Activated T-helper 1 cell treated with anti-CD3 and anti-CD28 coated beads, Interleukin-12 subunit alpha, Interleukin-12 subunit beta, Interleukin-2, Interleukin-4 antibody, amounts not matched to agents 30 ng/mL and 10 ng/mL and 1 ng/mL, durations not matched to agents 14 hours and 24 hours and 36 hours (primary cell): ENCODE measurements around the gene C1orf122. TPM values are rescaled to one million over a fixed set of nuclear protein-coding genes. Genes with fewer than 3 reads are reported as not detected.
A peak's percentile ranks its signal among the peaks of the same experiment; 100 is the strongest.

Experiments used
- DNase-seq: peaks from one replicate; pipeline ENCODE4 v3.0.0; 2021; ENCODE audit warnings: low spot score
- H3K27ac Mint-ChIP-seq: one replicate; pipeline ENCODE4 v1.8.0; 2021; ENCODE audit warnings: mild to moderate bottlenecking, mixed read lengths
- H3K27me3 Mint-ChIP-seq: one replicate; pipeline ENCODE4 v1.8.0; 2022; ENCODE audit warnings: mild to moderate bottlenecking, moderate library complexity, mixed read lengths; ENCODE audit not compliant: insufficient read depth
- H3K36me3 Mint-ChIP-seq: one replicate; pipeline ENCODE4 v1.8.0; 2021; ENCODE audit warnings: low read depth, mixed read lengths
- H3K4me1 Mint-ChIP-seq: one replicate; pipeline ENCODE4 v1.8.0; 2021; ENCODE audit warnings: low read depth, mixed read lengths
- H3K4me3 Mint-ChIP-seq: one replicate; pipeline ENCODE4 v1.8.0; 2021; ENCODE audit warnings: mild to moderate bottlenecking, moderate library complexity, mixed read lengths
- H3K9me3 Mint-ChIP-seq: one replicate; pipeline ENCODE4 v1.8.0; 2021; ENCODE audit warnings: mixed read lengths
- intact Hi-C: fragments of 100-400 bp; cut with micrococcal nuclease; formaldehyde crosslinking; loops from one replicate; pipeline ENCODE4 v1.15.1; 2024
- total RNA-seq: library from RNA; stranded (reverse); gene quantifications from 2 replicates; pipeline ENCODE4 v1.2.3, GENCODE V29; 2022

Gene C1orf122
- total RNA-seq, 1 donor from 2014 or later: 30.7 TPM

- H3K4me1 Mint-ChIP-seq: peaks cover 12% of the 10 kb centered on the region
- H3K4me3 Mint-ChIP-seq: no peak overlapping the region
- H3K27me3 Mint-ChIP-seq: peaks cover 13% of the 10 kb centered on the region
- no peak overlapping the region for H3K27ac Mint-ChIP-seq
- no peaks in the 10 kb centered on the region for H3K9me3 Mint-ChIP-seq
- intact Hi-C loops: no loop called here
- H3K36me3 Mint-ChIP-seq: no peaks in the 10 kb centered on the region
- no peak for DNase-seq
Measured at GRCh38 chr1:37778654-37779053, 28.9 kb upstream of the C1orf122 start.

- peaks cover 2% of the 10 kb centered on the region for H3K4me1 Mint-ChIP-seq
- H3K36me3 Mint-ChIP-seq: no peaks in the 10 kb centered on the region
- no peak for DNase-seq
- H3K4me3 Mint-ChIP-seq: no peak overlapping the region
- no peaks in the 10 kb centered on the region for H3K9me3 Mint-ChIP-seq
- H3K27ac Mint-ChIP-seq: no peak overlapping the region
- intact Hi-C loops: no loop called here
- peaks cover 13% of the 10 kb centered on the region for H3K27me3 Mint-ChIP-seq
Measured at GRCh38 chr1:37782491-37782890, 25.1 kb upstream of the C1orf122 start.

GRCh38 chr1:37792943-37793686 lies 14.5 kb upstream of the C1orf122 start:
- intact Hi-C loops: no loop called here

GRCh38 chr1:37793773-37794371 lies 13.7 kb upstream of the C1orf122 start, which contains the start of gene MANEAL:
TSS of gene MANEAL (plus strand) at chr1:37793847. CDS start at chr1:37794183, 336 bp downstream.
- H3K4me3 Mint-ChIP-seq: peak within 1 kb of the TSS; percentile 80
- H3K9me3 Mint-ChIP-seq: no peaks in the 10 kb centered on the region
- no peaks in the 10 kb centered on the region for H3K36me3 Mint-ChIP-seq
- DNase-seq: no peak
- intact Hi-C loops: loop anchor here (2.0 kb wide), 2 partner anchors 15 to 27 kb away; partner anchors contain the start of gene YRDC
- H3K27me3 Mint-ChIP-seq: peaks cover 36% of the 10 kb centered on the region
- peaks cover 14% of the 10 kb centered on the region for H3K4me1 Mint-ChIP-seq
- no peak within 1 kb of the TSS for H3K27ac Mint-ChIP-seq

More at GRCh38 chr1:37792943-37793686, 14.5 kb upstream of the C1orf122 start:
- DNase-seq: no peak
- Mint-ChIP-seq H3K36me3 (no peaks in the 10 kb centered on the region), H3K27me3 (peaks cover 37% of the 10 kb centered on the region), H3K27ac (no peak overlapping the region), H3K4me3 (peak overlapping the region; percentile 49), H3K9me3 (no peaks in the 10 kb centered on the region), H3K4me1 (peaks cover 14% of the 10 kb centered on the region)

GRCh38 chr1:37794372-37795339 lies 12.9 kb upstream of the C1orf122 start:
- intact Hi-C loops: loop anchor here (2.0 kb wide), 2 partner anchors 14 to 28 kb away; partner anchors contain the start of gene YRDC

GRCh38 chr1:37795340-37796125 lies 12.1 kb upstream of the C1orf122 start:
- H3K27ac Mint-ChIP-seq: no peak overlapping the region
- H3K27me3 Mint-ChIP-seq: peaks cover 34% of the 10 kb centered on the region
- peak; percentile 51 for DNase-seq
- intact Hi-C loops: loop anchor here (2.0 kb wide), 2 partner anchors 13 to 29 kb away; partner anchors contain the start of gene YRDC
- peaks cover 5% of the 10 kb centered on the region for H3K36me3 Mint-ChIP-seq
- peak overlapping the region; percentile 80 for H3K4me3 Mint-ChIP-seq
- no peaks in the 10 kb centered on the region for H3K9me3 Mint-ChIP-seq
- H3K4me1 Mint-ChIP-seq: peaks cover 14% of the 10 kb centered on the region

More at GRCh38 chr1:37794372-37795339, 12.9 kb upstream of the C1orf122 start:
- Mint-ChIP-seq H3K9me3 (no peaks in the 10 kb centered on the region), H3K27ac (no peak overlapping the region), H3K36me3 (peaks cover under 1% of the 10 kb centered on the region), H3K4me1 (peaks cover 14% of the 10 kb centered on the region), H3K27me3 (peaks cover 36% of the 10 kb centered on the region), H3K4me3 (peak overlapping the region; percentile 80)
- no peak for DNase-seq

GRCh38 chr1:37797750-37798345 lies 9.7 kb upstream of the C1orf122 start:
- Mint-ChIP-seq H3K27ac (no peak overlapping the region), H3K9me3 (no peaks in the 10 kb centered on the region)

GRCh38 chr1:37802439-37802838 lies 5.2 kb upstream of the C1orf122 start:
- H3K27me3 Mint-ChIP-seq: no peaks in the 10 kb centered on the region
- no peak overlapping the region for H3K27ac Mint-ChIP-seq
- H3K4me3 Mint-ChIP-seq: no peak overlapping the region
- DNase-seq: no peak
- H3K9me3 Mint-ChIP-seq: no peaks in the 10 kb centered on the region
- peaks cover 25% of the 10 kb centered on the region for H3K4me1 Mint-ChIP-seq
- intact Hi-C loops: loop anchor here (10.0 kb wide), 1 partner anchor 288 kb away; the partner anchor contains the start of gene MEAF6
- peaks cover 48% of the 10 kb centered on the region for H3K36me3 Mint-ChIP-seq

More at GRCh38 chr1:37797750-37798345, 9.7 kb upstream of the C1orf122 start:
- Mint-ChIP-seq H3K27me3 (peaks cover 16% of the 10 kb centered on the region), H3K4me3 (no peak overlapping the region), H3K4me1 (peaks cover 14% of the 10 kb centered on the region), H3K36me3 (peaks cover 14% of the 10 kb centered on the region)
- intact Hi-C loops: no loop called here
- no peak for DNase-seq

- H3K36me3 Mint-ChIP-seq: peaks cover 42% of the 10 kb centered on the region
- no peak for DNase-seq
- H3K27ac Mint-ChIP-seq: peak overlapping the region; percentile 82
- H3K4me3 Mint-ChIP-seq: peak overlapping the region; percentile 91
- H3K4me1 Mint-ChIP-seq: peaks cover 53% of the 10 kb centered on the region
- H3K27me3 Mint-ChIP-seq: no peaks in the 10 kb centered on the region
- intact Hi-C loops: loop anchor here (2.0 to 10.0 kb wide), 2 partner anchors 292 to 1066 kb away; partner anchors contain the start of genes MEAF6 and MYCBP
- H3K9me3 Mint-ChIP-seq: no peaks in the 10 kb centered on the region
Measured at GRCh38 chr1:37807220-37807554, 403 bp upstream of the C1orf122 start.

GRCh38 chr1:37808369-37809319 lies 1.1 kb downstream of the C1orf122 start:
- peak overlapping the region; percentile 95 for H3K4me3 Mint-ChIP-seq
- intact Hi-C loops: loop anchor here (1.0 to 10.0 kb wide), 7 partner anchors 14 to 331 kb away; partner anchors contain the start of genes CDCA8, MEAF6 and SF3A3
- no peaks in the 10 kb centered on the region for H3K27me3 Mint-ChIP-seq
- peaks cover 53% of the 10 kb centered on the region for H3K4me1 Mint-ChIP-seq
- peak overlapping the region; percentile 97 for H3K27ac Mint-ChIP-seq
- H3K9me3 Mint-ChIP-seq: no peaks in the 10 kb centered on the region
- peaks cover 31% of the 10 kb centered on the region for H3K36me3 Mint-ChIP-seq
- peak; percentile 59 for DNase-seq
